ENCODE measurements around the gene NKAIN2. TPM values are rescaled to one million over a fixed set of nuclear protein-coding genes. Genes with fewer than 3 reads are reported as not detected.

NKAIN2 gene
- total and polyA plus RNA-seq, 2 donors (not counting 3 experiments of a cell fraction or from before 2014, with no cell fraction given), result 0.03 TPM; not detected in 1

GRCh38 chr6:123844011-123844410 lies 40.3 kb downstream of the NKAIN2 start:
- Histone ChIP-seq H3K36me3 (ENCODE audit: control insufficient read depth in 2 of 2, extremely low read depth in 1 of 2, insufficient read depth in 2 of 2, low read length in 2 of 2) (no peaks in the 10 kb centered on the region), H3K9me3 (replicated peaks; ENCODE audit: control insufficient read depth, insufficient read depth, low read length) (no peaks in the 10 kb centered on the region), H3K79me2 (ENCODE audit: control insufficient read depth, insufficient read depth, low read length) (no peaks in the 10 kb centered on the region), H3K27ac (ENCODE audit: insufficient read depth, low read depth, low read length) (no peak overlapping the region), H4K20me1 (replicated peaks; ENCODE audit: control insufficient read depth, extremely low read depth, insufficient read depth, low read length) (no peaks in the 10 kb centered on the region), H3K9me1 (replicated peaks; ENCODE audit: control insufficient read depth, extremely low read depth, insufficient read depth, low read length) (no peaks in the 10 kb centered on the region), H3K4me3 (replicated peaks in 1 of 3; ENCODE audit: insufficient read depth in 1 of 3, low read depth in 1 of 3, low read length in 3 of 3) (no peak overlapping the region), H3K9ac (replicated peaks; ENCODE audit: extremely low read depth, insufficient read depth, low read length) (no peak overlapping the region), H3K4me2 (ENCODE audit: insufficient read depth, low read length) (no peak overlapping the region), H3K4me1 (ENCODE audit: control insufficient read depth, extremely low read depth, insufficient read depth, low read length) (peaks cover 6% of the 10 kb centered on the region), H3K27me3 (ENCODE audit: control insufficient read depth in 2 of 2, insufficient read depth in 2 of 2, low read length in 2 of 2) (no peaks in the 10 kb centered on the region), H2AFZ (ENCODE audit: low read depth, low read length) (no peak overlapping the region)
- no TSS peak for BruUV-seq (replicated peaks)
- TF ChIP-seq POLR2A (IDR thresholded peaks at IDR 0.05; ENCODE audit: low read depth, low read length) (no peak), JUN (IDR thresholded peaks at IDR 0.05; ENCODE audit: borderline replicate concordance, insufficient read depth, insufficient read length, low read depth) (no peak), FOS (IDR thresholded peaks at IDR 0.05; ENCODE audit: borderline replicate concordance, insufficient read depth, low read length) (no peak), GATA2 (IDR thresholded peaks at IDR 0.05; ENCODE audit: insufficient read depth, insufficient read length, low read depth, low read length) (no peak), MAX (IDR thresholded peaks at IDR 0.05; ENCODE audit: insufficient read depth, insufficient read length) (no peak), MYC (IDR thresholded peaks at IDR 0.05; ENCODE audit: low read depth, low read length) (no peak), POLR2AphosphoS5 (IDR thresholded peaks at IDR 0.05; ENCODE audit: insufficient read depth, low read depth, low read length) (no peak), CTCF (IDR thresholded peaks at IDR 0.05; ENCODE audit: extremely low read depth in 1 of 2, insufficient read depth in 1 of 2, low read depth in 1 of 2, low read length in 2 of 2) (no peak), EZH2 (IDR thresholded peaks at IDR 0.05; ENCODE audit: borderline replicate concordance, low read depth, low read length, severe bottlenecking) (no peak)
- ChIA-PET CTCF (interaction anchor here (1.9 kb wide), 1 partner anchor 41 kb away, joined by 5 read pairs; no protein-coding TSS in a partner anchor), POLR2A (no interaction called here)
- intact Hi-C loops (cut with micrococcal nuclease), result no loop called here
- DNase-seq (ENCODE audit: low read depth, low spot score) (no peak), FAIRE-seq (no peak)
- dilution Hi-C loops (cut with MboI; ENCODE audit: extremely low pct_ligation_motif_present, low sequenced_read_pairs), result no loop called here
